ENCODE measurements around the gene EPB41L4A.

EPB41L4A gene

GRCh38 chr5:112373885-112374284, 45.2 kb downstream of the EPB41L4A start:
- CTCF ChIA-PET, result interaction anchor here (0.7 to 1.9 kb wide), 4 partner anchors 17 to 64 kb away, joined by 3 to 4 read pairs (median 4); no protein-coding TSS in a partner anchor
- no peaks in the 10 kb centered on the region for H3K4me1 ChIP-seq (ENCODE audit: control insufficient read depth, insufficient read depth, low read length)
- POLR2A ChIA-PET, result no interaction called here
- no peaks in the 10 kb centered on the region for H3K36me3 ChIP-seq (ENCODE audit: control insufficient read depth in 2 of 2, insufficient read depth in 1 of 2, low read length in 2 of 2)
- H3K9me3 ChIP-seq (ENCODE audit: control insufficient read depth, insufficient read depth, low read depth, low read length), result no peaks in the 10 kb centered on the region
- no peak overlapping the region for H3K4me3 ChIP-seq (ENCODE audit: low read depth, low read length)
- H3K27ac ChIP-seq (ENCODE audit: extremely low read depth, low read depth, low read length), result no peak overlapping the region
- TF ChIP-seq HIC1 (tag by site-specific recombination; IDR thresholded peaks at IDR 0.05) (no peak), ZNF37A (tag by site-specific recombination; IDR thresholded peaks at IDR 0.05) (no peak), ZNF366 (tag by site-specific recombination; conservative IDR thresholded peaks at IDR 0.05) (no peak), ZNF221 (tag by site-specific recombination; IDR thresholded peaks at IDR 0.05; ENCODE audit: borderline replicate concordance) (no peak), ZNF175 (tag by site-specific recombination; IDR thresholded peaks at IDR 0.05) (no peak), ZNF362 (tag by site-specific recombination; IDR thresholded peaks at IDR 0.05) (no peak), BCL11A (tag by site-specific recombination; IDR thresholded peaks at IDR 0.05; ENCODE audit: low read depth) (no peak), KLF17 (tag by site-specific recombination; IDR thresholded peaks at IDR 0.05) (no peak), PRDM1 (tag by site-specific recombination; IDR thresholded peaks at IDR 0.05) (no peak), ZNF692 (tag by site-specific recombination; IDR thresholded peaks at IDR 0.05) (no peak), ZNF274 (IDR thresholded peaks at IDR 0.05; ENCODE audit: low read length) (no peak), ZNF274 (tag by site-specific recombination; IDR thresholded peaks at IDR 0.05; ENCODE audit: borderline replicate concordance) (no peak), ZNF223 (tag by site-specific recombination; IDR thresholded peaks at IDR 0.05) (no peak), ZBTB6 (tag by site-specific recombination; IDR thresholded peaks at IDR 0.05) (no peak), ZNF843 (tag by site-specific recombination; IDR thresholded peaks at IDR 0.05) (no peak), IKZF3 (tag by site-specific recombination; IDR thresholded peaks at IDR 0.05) (no peak), MYNN (tag by site-specific recombination; IDR thresholded peaks at IDR 0.05; ENCODE audit: borderline replicate concordance) (no peak), YY2 (tag by site-specific recombination; IDR thresholded peaks at IDR 0.05) (no peak), ZNF184 (tag by site-specific recombination; IDR thresholded peaks at IDR 0.05) (no peak), ZNF132 (tag by site-specific recombination; IDR thresholded peaks at IDR 0.05; ENCODE audit: borderline replicate concordance) (no peak)

All from HEK293 (cell line).